Frontal cortex (tissue), 4 donors: ENCODE data around the gene NOX5. TPM values are rescaled to one million over a fixed set of nuclear protein-coding genes. Genes with fewer than 3 reads are reported as not detected.
"Not testable (repeated sequence)": the region's sequence is repeated elsewhere in the genome, so short reads cannot be mapped to it uniquely, and the experiment has no call there.

ENCODE experiments used
- DNase-seq, 2 donors: peaks; one replicate each; pipeline ENCODE4 v3.0.0; 2012; ENCODE audit warnings: low spot score in 2 of 2
- FAIRE-seq: peaks from 2 replicates; lab custom pipeline; 2012; peaks lifted over from hg19 to GRCh38; lab: Jason Lieb, UNC
- total RNA-seq: library from RNA; depleted of rRNA; stranded (reverse); fragments of >200 nt; gene quantifications from one replicate; pipeline ENCODE4 v1.2.3, GENCODE V29; 2014
- donor health status: control.
- donor health status: control.
- donor health status: control.

Gene NOX5
- under 0.01 TPM for total RNA-seq

- FAIRE-seq (no peak), DNase-seq (no peak)
Measured at GRCh38 chr15:69014454-69014853, at the start of gene NOX5. TSS of gene NOX5 (plus strand) at chr15:69014695. CDS start at chr15:69014736, 41 bp downstream.

GRCh38 chr15:68966996-68967395, 47.5 kb upstream of the NOX5 start:
- no peak for DNase-seq
- no peak for FAIRE-seq

- FAIRE-seq (no peak), DNase-seq (no peak)
Measured at GRCh38 chr15:68967948-68968347, 46.5 kb upstream of the NOX5 start.

GRCh38 chr15:68969298-68969697, 45.2 kb upstream of the NOX5 start:
- DNase-seq (no peak), FAIRE-seq (no peak)

GRCh38 chr15:68972201-68973065, 42.1 kb upstream of the NOX5 start:
- FAIRE-seq = no peak
- DNase-seq = no peak

- not testable (repeated sequence) for FAIRE-seq, DNase-seq
Measured at GRCh38 chr15:68975651-68976160, 38.8 kb upstream of the NOX5 start.

GRCh38 chr15:68977426-68977825, 37.1 kb upstream of the NOX5 start:
- FAIRE-seq, DNase-seq: not testable (repeated sequence)

GRCh38 chr15:68979006-68979405, 35.5 kb upstream of the NOX5 start:
- no peak for FAIRE-seq

GRCh38 chr15:68979816-68980215, 34.7 kb upstream of the NOX5 start:
- FAIRE-seq = no peak
- no peak for DNase-seq

More at GRCh38 chr15:68979006-68979405, 35.5 kb upstream of the NOX5 start:
- DNase-seq = no peak

GRCh38 chr15:68980786-68981185, 33.7 kb upstream of the NOX5 start:
- FAIRE-seq (no peak), DNase-seq (no peak)

GRCh38 chr15:68981941-68982340, 32.6 kb upstream of the NOX5 start:
- no peak for FAIRE-seq
- DNase-seq = no peak

GRCh38 chr15:68982976-68983563, 31.4 kb upstream of the NOX5 start:
- no peak for FAIRE-seq
- DNase-seq = no peak

- no peak for FAIRE-seq
- DNase-seq = no peak
Measured at GRCh38 chr15:68983961-68984481, 30.5 kb upstream of the NOX5 start.

- DNase-seq (no peak), FAIRE-seq (no peak)
Measured at GRCh38 chr15:68984586-68984985, 29.9 kb upstream of the NOX5 start.

- DNase-seq (no peak), FAIRE-seq (no peak)
Measured at GRCh38 chr15:68985361-68985891, 29.1 kb upstream of the NOX5 start.

GRCh38 chr15:68986322-68986721, 28.2 kb upstream of the NOX5 start:
- no peak for DNase-seq
- FAIRE-seq = no peak

GRCh38 chr15:68987120-68987519, 27.4 kb upstream of the NOX5 start:
- DNase-seq (no peak), FAIRE-seq (no peak)

- no peak for DNase-seq
- FAIRE-seq = no peak
Measured at GRCh38 chr15:68987676-68988075, 26.8 kb upstream of the NOX5 start.

- FAIRE-seq = no peak
Measured at GRCh38 chr15:68989541-68990230, 24.8 kb upstream of the NOX5 start.

More at GRCh38 chr15:68989541-68990230, 24.8 kb upstream of the NOX5 start:
- DNase-seq = no peak
